SU-DHL-6 (cell line): ENCODE data around the gene FAH.

Experiments
- EZH2phosphoT487 ChIP-seq: fragments of 200-600 bp; sonication (generic), shearing (Covaris generic); conservative IDR thresholded peaks from 2 replicates; pipeline ENCODE4 v1.6.1; 2018; ENCODE audit warnings: mild to moderate bottlenecking, antibody characterized with exemption, low read length, moderate library complexity, mixed read lengths
- TF ChIP-seq, protein P1 (sequence below): fragments of 200-600 bp; sonication (generic); IDR thresholded peaks from one replicate; pipeline ENCODE4 v1.5.1; 2017; ENCODE audit warnings: antibody characterized with exemption, mild to moderate bottlenecking, low read length, moderate library complexity; ENCODE audit not compliant: insufficient read depth, poor library complexity, severe bottlenecking

GRCh38 chr15:80141916-80142598, 10.7 kb upstream of the FAH start:
- TF ChIP-seq, protein P1, sequence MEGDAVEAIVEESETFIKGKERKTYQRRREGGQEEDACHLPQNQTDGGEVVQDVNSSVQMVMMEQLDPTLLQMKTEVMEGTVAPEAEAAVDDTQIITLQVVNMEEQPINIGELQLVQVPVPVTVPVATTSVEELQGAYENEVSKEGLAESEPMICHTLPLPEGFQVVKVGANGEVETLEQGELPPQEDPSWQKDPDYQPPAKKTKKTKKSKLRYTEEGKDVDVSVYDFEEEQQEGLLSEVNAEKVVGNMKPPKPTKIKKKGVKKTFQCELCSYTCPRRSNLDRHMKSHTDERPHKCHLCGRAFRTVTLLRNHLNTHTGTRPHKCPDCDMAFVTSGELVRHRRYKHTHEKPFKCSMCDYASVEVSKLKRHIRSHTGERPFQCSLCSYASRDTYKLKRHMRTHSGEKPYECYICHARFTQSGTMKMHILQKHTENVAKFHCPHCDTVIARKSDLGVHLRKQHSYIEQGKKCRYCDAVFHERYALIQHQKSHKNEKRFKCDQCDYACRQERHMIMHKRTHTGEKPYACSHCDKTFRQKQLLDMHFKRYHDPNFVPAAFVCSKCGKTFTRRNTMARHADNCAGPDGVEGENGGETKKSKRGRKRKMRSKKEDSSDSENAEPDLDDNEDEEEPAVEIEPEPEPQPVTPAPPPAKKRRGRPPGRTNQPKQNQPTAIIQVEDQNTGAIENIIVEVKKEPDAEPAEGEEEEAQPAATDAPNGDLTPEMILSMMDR, result no peak
- no peak for TF ChIP-seq EZH2phosphoT487
